Lower leg skin (tissue), 4 donors: ENCODE measurements around the gene NOB1. TPM values are rescaled to one million over a fixed set of nuclear protein-coding genes. Genes with fewer than 3 reads are reported as not detected.

Source experiments
- DNase-seq, 2 donors: peaks; one replicate each; pipeline ENCODE4 v3.0.0-alpha.2; 2019; ENCODE audit warnings: low spot score in 2 of 2
- H3K4me3 ChIP-seq: fragments of 200-600 bp; sonication (generic); 2 replicates; pipeline ENCODE4 v1.5.1; 2017; ENCODE audit warnings: mild to moderate bottlenecking, low read depth; ENCODE audit not compliant: poor library complexity, severe bottlenecking
- POLR2A ChIP-seq, 2 donors: fragments of 450-650 bp; IDR thresholded peaks; one replicate each; pipeline ENCODE4 v1.6.1; 2016 to 2017; ENCODE audit warnings: antibody characterized with exemption in 2 of 2, mild to moderate bottlenecking in 1 of 2, moderate library complexity in 1 of 2
- WGBS, 2 donors: methylation state at CpG; one replicate each; pipeline ENCODE4 v1.1.5; 2018; 5-methylcytosine and 5-hydroxymethylcytosine counted together
- intact Hi-C: fragments of 100-400 bp; cut with DNase I; formaldehyde crosslinking; loops from one replicate; pipeline ENCODE4 v1.15.0; 2023; ENCODE audit warnings: low total_unique reads
- total RNA-seq, 4 donors: library from RNA; depleted of rRNA; stranded (reverse); fragments of >200 nt; gene quantifications; one replicate each; pipeline ENCODE4 v1.1.0, GENCODE V29; 2016
- TF ChIP-seq, protein P1 (sequence below), 3 donors: fragments of 450-650 bp; IDR thresholded peaks; one replicate each; pipeline ENCODE4 v1.5.1; 2016; ENCODE audit warnings: antibody characterized with exemption in 3 of 3, mild to moderate bottlenecking in 3 of 3, moderate library complexity in 2 of 3

The NOB1 gene
- total RNA-seq, 4 donors from 2014 or later, result 33.8 to 78.0 (median 51.0) TPM

DNA sequence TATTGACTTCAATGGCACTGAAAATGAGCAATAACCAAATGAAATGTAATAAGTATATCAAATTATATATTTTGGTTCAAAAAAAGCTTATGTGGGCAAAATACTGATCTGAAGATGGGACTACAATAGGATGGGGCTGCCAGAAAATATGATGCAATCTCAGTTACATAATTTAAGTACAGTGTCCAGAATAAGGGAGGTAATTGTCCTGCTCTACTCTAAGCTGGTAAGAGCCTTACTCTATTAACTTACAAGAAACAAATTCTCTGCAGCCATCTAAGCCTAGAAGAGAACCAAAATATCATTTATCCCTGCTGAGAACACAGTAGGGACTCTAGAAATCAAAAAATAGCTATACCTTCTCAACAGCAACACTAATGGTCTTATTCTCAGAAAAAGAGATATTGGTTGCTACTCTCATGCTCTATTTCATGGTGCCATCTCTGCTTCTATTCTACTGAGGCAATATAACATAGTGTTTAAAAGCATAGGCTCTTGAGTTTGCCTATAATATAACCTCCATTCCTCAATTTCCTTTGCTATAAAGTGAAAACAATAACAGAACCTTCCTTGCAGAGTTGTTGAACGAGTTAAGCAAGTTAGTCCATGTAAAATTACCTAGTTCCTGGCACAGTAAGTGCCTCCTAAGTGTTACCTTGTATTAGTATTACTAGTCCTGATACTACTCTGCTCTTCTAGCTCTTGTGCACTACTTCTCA is 48.3 kb downstream of the NOB1 start:
- TF ChIP-seq POLR2A (IDR thresholded peaks at IDR 0.05), result no peak
- TF ChIP-seq, protein P1, sequence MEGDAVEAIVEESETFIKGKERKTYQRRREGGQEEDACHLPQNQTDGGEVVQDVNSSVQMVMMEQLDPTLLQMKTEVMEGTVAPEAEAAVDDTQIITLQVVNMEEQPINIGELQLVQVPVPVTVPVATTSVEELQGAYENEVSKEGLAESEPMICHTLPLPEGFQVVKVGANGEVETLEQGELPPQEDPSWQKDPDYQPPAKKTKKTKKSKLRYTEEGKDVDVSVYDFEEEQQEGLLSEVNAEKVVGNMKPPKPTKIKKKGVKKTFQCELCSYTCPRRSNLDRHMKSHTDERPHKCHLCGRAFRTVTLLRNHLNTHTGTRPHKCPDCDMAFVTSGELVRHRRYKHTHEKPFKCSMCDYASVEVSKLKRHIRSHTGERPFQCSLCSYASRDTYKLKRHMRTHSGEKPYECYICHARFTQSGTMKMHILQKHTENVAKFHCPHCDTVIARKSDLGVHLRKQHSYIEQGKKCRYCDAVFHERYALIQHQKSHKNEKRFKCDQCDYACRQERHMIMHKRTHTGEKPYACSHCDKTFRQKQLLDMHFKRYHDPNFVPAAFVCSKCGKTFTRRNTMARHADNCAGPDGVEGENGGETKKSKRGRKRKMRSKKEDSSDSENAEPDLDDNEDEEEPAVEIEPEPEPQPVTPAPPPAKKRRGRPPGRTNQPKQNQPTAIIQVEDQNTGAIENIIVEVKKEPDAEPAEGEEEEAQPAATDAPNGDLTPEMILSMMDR (IDR thresholded peaks at IDR 0.05), result no peak
- no peak overlapping the region for H3K4me3 ChIP-seq
- DNase-seq, result no peak
- intact Hi-C loops, result loop anchor here (5.0 kb wide), 1 partner anchor 46 kb away; the partner anchor contains the start of gene NOB1
- 45 to 53% methylated on average over 1 of the region's 1 CpG for whole genome bisulfite sequencing, 2 donors

DNA sequence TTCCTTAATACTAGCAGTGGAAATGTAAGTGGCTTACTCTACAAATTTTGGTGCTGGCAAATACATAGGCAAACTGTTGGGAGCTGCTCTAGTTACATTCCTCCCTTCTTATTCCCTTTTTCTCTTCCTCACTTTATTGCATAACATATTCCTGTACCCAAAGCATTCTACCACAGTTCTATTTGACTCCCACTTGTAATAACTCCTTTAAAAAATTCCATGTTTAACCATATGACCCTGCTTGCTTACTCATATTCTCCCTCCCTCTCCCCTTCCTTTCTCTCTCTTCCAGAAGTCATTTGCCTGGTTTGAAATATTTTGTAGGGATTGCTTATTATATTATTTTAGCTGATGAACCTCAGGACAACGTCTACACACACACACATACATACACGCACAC is 51.1 kb downstream of the NOB1 start:
- DNase-seq, result no peak
- intact Hi-C loops, result no loop called here
- TF ChIP-seq, protein P1 (IDR thresholded peaks at IDR 0.05), result no peak
- no peak for TF ChIP-seq POLR2A (IDR thresholded peaks at IDR 0.05)
- H3K4me3 ChIP-seq, result no peak overlapping the region
- 86 to 92% methylated on average over 2 of the region's 2 CpGs for WGBS, 2 donors

DNA sequence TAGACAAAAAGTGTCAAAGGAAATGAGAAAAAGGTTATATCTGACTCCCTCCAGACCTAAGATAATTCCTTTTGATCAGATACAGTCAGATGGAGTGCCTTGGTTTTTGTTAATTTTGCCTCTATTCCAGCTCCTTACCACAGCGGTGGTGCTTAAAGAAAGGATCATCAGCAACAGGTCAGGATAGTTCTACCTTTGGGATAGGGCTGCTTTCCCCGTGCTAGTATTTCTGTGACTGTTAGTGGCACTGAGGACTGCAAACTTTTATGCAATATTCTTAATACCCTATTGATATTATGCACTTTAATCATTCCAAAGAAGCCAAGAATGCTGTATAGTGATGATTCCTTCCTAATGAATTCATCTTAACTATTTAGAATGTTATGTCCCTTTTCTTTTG is 52.9 kb downstream of the NOB1 start:
- no peak overlapping the region for H3K4me3 ChIP-seq
- no peak for TF ChIP-seq POLR2A (IDR thresholded peaks at IDR 0.05)
- TF ChIP-seq, protein P1 (IDR thresholded peaks at IDR 0.05), result no peak
- no peak for DNase-seq
- intact Hi-C loops, result no loop called here
- 88 to 94% methylated on average over 2 of the region's 2 CpGs for WGBS, 2 donors

DNA sequence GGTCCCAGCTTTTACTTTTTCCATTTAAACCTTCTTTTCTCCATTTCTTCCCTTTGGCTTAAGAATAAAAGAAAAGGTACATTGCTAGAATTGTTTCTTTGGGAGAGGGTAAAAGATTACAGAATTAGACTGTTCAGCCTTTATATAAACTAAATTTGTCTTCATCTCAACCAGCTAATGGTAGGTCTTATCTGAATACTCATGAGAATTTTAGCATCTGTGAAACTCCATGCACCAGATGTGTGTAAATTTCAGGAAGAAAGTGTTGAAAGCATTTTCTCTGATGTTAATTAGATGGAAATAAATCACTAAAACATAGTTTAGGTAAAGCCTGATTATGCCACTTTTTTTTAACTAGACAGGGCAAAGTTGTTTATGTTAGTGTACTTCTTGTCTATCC is 53.3 kb downstream of the NOB1 start:
- no peak for TF ChIP-seq POLR2A (IDR thresholded peaks at IDR 0.05)
- TF ChIP-seq, protein P1 (IDR thresholded peaks at IDR 0.05), result no peak
- no peak overlapping the region for H3K4me3 ChIP-seq
- DNase-seq, result no peak
- intact Hi-C loops, result no loop called here

DNA sequence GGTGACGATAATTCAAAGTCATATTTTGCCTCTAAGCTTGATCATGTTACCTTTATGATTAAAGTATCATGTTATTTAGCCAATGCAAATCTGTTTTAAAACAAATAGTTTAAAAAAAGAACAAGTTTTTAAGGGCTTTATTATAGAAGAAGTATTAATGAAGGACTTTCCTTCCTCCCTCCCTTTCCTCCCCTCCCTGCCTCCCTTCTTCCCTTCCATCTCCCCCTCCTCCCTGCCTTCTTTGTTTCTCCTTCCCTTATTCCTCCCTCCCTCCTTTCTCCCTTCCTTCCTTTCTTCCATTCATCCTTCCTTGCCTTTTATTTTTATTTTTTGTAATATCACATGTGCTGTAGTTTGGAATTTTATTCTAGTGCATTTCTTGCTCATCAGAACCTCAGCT is 54.8 kb downstream of the NOB1 start:
- WGBS, 2 donors, result 97 to 100% methylated on average over 1 of the region's 1 CpG
- intact Hi-C loops, result loop anchor here (5.0 kb wide), 1 partner anchor 647 kb away; the partner anchor contains the start of gene DDX19A
- no peak overlapping the region for H3K4me3 ChIP-seq
- DNase-seq, result no peak
- TF ChIP-seq POLR2A (IDR thresholded peaks at IDR 0.05), result no peak
- TF ChIP-seq, protein P1 (IDR thresholded peaks at IDR 0.05), result no peak

DNA sequence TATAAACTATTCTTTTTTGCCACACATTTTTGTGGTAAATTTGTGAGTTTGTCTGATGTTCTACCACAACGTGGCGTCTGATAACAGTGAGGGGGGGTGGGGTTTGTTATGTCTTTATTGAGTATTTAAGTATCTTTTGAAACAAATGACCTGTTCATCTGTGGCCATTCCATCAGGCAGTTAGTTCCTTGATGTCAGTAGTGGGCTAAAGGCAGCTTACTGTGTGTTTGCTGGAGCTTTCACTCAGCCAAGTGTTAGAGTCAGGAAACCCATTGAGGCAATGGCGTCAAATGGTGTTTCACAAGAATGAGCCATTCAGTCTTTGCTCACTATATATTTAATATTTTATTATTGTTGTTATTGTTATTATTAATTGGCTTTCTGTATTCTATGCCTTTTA is 56.3 kb downstream of the NOB1 start:
- intact Hi-C loops, result loop anchor here (5.0 kb wide), 1 partner anchor 649 kb away; the partner anchor contains the start of gene DDX19A
- TF ChIP-seq POLR2A (IDR thresholded peaks at IDR 0.05), result no peak
- TF ChIP-seq, protein P1 (IDR thresholded peaks at IDR 0.05), result no peak
- H3K4me3 ChIP-seq, result no peak overlapping the region
- DNase-seq, result no peak
- WGBS, 2 donors, result 90 to 92% methylated on average over 3 of the region's 3 CpGs
